ENCODE results near the gene HES4. TPM values are rescaled to one million over a fixed set of nuclear protein-coding genes. Genes with fewer than 3 reads are reported as not detected.
A peak's percentile ranks its signal among the peaks of the same experiment; 100 is the strongest.
"Not testable (repeated sequence)": the region's sequence is repeated elsewhere in the genome, so short reads cannot be mapped to it uniquely, and the experiment has no call there.

HES4 gene
- total RNA-seq, 1 donor from 2014 or later, result 63.6 TPM

DNA sequence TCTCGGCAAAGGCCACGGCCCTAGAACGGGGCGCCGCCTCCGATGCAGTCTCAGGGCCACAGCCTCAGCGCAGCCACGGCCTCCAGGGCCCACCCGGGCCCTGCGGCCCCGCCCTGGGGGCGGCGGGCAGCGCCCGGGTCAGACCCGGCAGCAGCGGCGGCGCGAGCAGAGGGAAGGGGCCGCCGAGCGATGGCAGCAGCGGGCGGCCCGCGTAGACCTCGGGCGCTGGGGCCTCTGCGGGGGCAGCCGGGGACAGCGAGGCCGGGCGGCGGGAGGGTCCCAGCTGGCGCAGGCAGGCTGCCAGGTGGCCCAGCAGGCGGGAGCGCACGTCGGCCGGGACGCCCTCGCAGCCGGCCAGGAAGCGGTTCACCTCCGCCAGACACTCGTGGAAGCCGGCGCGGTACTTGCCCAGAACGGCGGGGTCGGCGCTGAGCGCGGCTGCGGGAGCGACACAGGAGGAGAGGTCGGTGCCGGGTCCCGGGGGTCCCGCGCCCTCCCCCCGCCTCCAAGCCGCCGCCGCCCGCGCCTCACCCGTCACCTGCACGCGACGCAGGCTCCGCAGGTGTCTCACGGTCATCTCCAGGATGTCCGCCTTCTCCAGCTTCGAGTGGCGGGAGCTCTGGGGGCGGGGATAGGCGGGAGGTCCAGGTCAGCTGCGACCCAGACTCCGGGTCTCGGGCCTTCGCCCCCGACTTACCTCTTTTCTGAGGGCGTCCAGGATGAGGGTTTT, 737 bp downstream of the HES4 start:
- DNase-seq (ENCODE audit: low spot score), result peak; percentile 58

- DNase-seq (ENCODE audit: low spot score), result no peak
Observed at GRCh38 chr1:998745-998994, 1.2 kb downstream of the HES4 start.

DNA sequence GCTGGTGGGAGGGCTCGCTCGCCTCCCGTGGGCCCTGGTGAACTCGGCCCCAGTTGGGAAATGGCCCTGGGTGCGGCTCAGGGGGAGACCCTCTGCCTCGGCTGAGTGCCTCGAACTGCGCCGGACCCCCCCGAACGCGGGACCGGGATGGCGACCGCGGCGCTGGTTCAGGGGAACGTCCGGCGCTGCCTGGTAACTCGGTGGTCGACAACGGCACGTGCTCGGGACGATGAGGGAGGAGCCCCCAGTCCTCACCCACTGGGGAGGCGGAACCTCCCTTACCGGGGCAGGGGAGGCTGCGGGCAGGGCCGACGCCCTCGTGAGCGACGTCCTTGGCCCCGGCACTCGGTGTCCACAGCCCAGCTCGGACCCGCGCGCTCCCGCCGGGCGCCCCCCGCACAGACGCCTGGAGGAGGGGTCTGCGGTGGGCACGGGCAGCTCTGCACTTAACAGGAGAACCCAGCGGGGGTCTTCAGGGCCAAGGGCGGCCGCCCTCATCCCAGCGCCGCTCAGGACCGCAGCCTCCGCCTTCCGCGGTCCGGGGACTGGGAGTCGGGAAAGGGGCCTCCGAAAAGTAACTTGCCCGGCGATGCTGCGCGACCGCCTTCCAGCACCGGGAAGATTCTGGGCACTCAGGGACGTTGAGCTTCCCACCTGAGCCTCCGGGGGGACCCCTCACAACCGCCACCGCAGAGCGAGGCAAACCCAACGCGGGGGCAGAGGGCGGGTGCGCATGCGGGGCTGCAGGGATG, 1.7 kb downstream of the HES4 start:
- peak; percentile 44 for DNase-seq (ENCODE audit: low spot score)

- DNase-seq (ENCODE audit: low spot score), result peak; percentile 42
Observed at GRCh38 chr1:997713-997992, 2.2 kb downstream of the HES4 start.

GRCh38 chr1:996851-997712, 2.8 kb downstream of the HES4 start:
- peak; percentile 43 for DNase-seq (ENCODE audit: low spot score)

GRCh38 chr1:995665-996633, 3.9 kb downstream of the HES4 start:
- peak; percentile 75 for DNase-seq (ENCODE audit: low spot score)

GRCh38 chr1:994546-994945, 5.4 kb downstream of the HES4 start:
- not testable (repeated sequence) for DNase-seq (ENCODE audit: low spot score)

- peak; percentile 41 for DNase-seq (ENCODE audit: low spot score)
Observed at GRCh38 chr1:993379-993995, 6.4 kb downstream of the HES4 start.

GRCh38 chr1:992362-992761, 7.5 kb downstream of the HES4 start:
- DNase-seq (ENCODE audit: low spot score), result no peak

- DNase-seq (ENCODE audit: low spot score), result no peak
Observed at GRCh38 chr1:991895-992294, 8.0 kb downstream of the HES4 start.

DNA sequence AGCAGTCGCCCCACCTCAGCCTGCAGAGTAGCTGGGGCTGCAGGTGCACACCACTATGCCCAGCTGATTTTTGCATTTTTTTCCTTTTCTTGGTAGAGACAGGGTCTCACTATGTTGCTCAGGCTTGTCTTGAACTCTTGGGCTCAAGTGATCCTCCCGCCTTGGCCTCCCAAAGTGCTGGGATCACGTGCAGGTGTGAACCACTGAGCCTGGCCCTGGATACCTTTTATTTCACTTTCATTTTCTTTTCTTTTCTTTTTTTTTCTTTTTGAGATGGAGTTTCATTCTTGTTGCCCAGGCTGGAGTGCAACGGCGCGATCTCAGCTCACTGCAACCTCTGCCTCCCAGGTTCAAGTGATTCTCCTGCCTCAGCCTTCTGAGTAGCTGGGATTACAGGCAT, 8.6 kb downstream of the HES4 start:
- DNase-seq (ENCODE audit: low spot score), result not testable (repeated sequence)

- not testable (repeated sequence) for DNase-seq (ENCODE audit: low spot score)
Observed at GRCh38 chr1:988061-988460, 11.8 kb downstream of the HES4 start.

DNA sequence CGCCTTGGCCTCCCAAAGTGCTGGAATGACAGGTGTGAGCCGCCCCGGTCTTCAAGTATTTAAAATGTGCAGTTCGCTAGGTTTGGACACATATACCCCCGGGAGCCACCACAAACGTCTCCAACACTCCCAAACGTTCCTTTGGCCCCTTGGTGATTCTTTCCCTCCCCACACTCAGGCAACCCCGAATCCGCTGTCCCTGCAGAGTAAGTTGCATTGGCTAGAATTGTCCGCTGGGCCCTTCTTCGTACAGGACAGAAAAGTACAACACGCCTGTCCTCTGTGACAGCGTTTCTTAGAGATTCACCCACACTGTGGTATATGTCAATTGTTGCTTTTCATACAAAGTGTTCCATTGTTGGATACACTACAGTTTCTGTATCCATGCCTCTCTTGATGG, 14.8 kb downstream of the HES4 start:
- no peak for DNase-seq (ENCODE audit: low spot score)

GRCh38 chr1:984476-984814, 15.5 kb downstream of the HES4 start:
- no peak for DNase-seq (ENCODE audit: low spot score)

DNA sequence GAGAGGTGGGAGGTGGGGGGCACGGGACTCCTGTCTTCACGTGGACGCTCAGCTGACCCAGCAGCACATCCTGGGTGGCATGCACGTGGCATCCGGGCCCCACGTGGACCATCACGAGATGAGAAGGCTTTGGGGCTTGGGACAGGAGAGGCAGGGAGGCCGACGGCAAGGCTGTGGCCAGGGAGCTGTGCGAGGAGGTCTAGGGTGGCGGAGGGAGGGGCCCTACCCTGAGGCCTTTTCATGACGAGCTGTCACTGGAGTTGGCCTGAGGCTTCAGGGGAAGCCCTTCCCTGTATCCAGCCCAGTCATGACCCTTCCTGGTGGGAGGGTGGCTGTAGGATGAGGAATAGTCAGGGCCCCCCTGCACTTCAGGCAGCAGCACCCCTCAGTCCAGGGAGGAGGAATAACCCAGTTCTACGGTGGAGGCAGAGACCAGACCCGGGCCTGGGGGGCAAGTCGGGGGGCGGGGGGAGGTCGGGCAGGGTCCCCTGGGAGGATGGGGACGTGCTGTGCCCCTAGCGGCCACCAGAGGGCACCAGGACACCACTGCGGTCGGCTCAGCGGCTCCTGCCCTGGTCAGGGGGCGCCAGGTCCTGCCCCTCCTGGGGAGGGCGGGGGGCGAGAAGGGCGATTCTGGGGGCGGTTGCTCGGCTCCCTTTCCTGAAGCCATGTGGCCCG, 16.0 kb downstream of the HES4 start:
- DNase-seq (ENCODE audit: low spot score), result no peak

DNA sequence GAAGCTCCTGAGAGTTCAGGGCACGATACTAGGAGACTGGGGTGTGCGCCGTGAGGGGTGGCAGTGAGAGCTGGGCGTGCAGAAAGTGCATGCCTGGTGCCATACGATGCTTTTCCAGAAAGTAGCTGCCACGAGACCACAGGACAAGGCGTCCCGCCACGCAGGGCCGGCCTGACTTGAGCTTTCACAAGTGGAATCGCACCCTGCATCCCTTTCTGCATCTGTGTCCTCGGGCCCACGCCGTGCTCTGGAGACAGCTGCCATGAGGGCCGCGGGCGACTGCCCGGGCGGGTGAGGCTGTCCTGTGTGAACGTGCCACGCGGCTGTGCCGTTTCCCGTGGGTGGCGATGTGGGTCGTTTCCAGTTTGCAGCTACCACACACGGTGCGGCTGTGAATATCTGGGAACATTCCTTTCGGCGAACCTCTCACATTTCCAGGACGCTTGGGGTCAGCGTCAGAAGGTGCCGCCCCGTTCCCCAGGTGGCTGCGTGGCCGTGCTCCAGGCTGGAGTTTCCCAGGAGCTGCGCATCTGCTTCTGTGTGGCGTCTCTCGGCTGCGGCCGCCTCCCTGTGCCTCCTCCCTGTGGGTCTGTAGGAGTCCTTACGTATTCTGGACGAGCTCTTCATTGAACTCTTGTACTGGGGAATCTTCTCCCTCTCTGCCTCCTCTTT, 17.0 kb downstream of the HES4 start:
- DNase-seq (ENCODE audit: low spot score), result no peak

DNA sequence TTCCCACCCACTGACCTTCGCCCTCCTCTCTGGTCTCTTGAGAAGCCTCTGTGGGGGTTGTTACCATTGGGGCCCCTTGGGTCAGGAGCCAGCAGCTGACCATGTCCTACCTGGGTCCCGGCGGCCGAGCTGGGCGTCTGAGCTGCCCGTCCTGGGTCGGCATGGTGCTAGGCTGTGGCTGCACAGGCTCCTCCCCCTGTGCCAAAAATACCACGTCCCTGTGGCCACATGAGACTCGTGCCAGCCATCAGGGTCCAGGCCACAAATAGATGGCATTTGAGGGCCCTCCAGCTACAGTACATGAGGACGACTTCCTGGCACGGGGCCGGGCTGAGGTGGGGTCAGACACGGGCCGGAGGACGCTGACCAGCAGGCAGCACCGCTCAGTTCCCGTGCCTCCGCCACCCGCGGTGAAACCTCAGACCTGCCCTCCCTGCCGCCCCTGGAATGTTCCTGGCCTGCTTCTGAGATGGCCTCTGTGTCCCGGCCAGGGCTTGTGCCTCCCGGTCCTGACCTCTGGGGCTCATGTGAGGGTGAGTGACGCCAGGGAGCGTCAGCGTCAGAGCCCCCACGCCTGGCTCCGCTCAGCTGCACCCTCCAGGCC, 17.8 kb downstream of the HES4 start, which contains the start of gene PERM1:
PERM1 (minus strand) TSS at position 139 of the 604 bp plus-strand sequence. CDS start 1,064 bp downstream, outside the sequence.
- DNase-seq (ENCODE audit: low spot score), result no peak

DNA sequence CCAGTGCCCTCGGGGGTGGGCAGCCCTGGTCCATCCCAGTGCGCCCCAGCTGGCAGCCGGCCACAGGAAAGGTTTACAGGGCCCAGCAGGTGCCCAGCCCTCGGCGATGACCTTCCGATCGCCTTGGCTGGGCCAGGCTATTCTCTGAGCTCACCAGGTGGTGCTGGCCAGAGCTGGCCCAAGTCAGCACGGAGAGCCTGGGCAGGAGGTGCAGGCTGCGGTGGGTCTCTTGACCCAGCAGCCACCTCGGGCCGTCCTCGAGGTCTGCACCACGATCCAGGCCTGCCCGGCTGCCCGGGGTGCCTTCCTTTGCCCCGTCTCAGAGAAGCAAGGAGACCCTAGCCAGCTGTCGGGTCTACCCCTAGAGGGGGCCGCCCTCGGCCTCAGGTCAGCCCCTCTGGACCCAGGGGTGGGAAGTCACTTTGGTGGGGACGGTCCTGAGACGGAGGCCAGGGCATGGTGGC, 18.4 kb downstream of the HES4 start:
- DNase-seq (ENCODE audit: low spot score), result no peak

DNA sequence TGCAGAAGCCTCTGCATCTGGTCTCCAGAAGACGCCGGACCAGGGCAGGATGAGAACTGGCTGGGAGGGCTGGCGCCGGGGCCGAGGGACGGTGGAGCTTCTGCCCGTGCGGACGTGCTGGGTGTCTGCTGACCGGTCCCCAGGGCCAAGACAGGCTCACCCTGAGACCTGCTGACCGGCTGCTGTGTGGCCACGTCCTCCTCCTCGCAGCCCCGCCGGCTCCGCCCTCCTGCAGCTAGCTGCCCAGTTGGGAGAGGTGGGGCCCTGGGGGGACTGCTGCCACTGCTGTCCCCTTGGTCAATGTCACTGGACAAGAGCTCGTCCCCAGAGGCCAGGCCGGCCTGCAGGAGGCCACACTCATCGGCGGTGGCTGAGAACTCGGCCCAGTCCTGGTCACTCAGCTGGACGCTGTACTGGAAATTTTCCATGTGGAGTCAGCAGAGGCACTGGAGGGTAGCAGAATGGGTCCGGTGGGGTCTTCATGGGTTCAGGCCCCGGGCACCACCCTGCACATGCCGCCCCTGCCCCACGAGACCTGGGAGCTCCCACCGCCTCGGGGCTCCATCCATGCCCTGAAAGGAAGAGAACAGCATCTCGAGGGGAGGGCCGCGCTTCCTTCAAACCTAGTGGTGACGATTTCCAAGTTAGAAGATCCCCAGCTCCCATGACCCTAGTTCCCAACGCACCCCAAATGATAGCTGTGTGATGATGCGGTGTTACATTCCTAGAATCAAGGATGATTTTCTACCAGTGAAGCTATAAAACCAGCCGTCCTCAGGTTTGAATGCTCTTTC, 19.1 kb downstream of the HES4 start:
- no peak for DNase-seq (ENCODE audit: low spot score)
